Measurements from ENCODE around the gene CCDC170.

- TF ChIP-seq EP300 (IDR thresholded peaks at IDR 0.05; ENCODE audit: borderline replicate concordance in 1 of 2, low read depth in 1 of 2, low read length in 1 of 2) (no peak), REST (IDR thresholded peaks at IDR 0.05; ENCODE audit: low read depth, low read length) (no peak), JUND (IDR thresholded peaks at IDR 0.05) (no peak), MEF2A (IDR thresholded peaks at IDR 0.05; ENCODE audit: borderline replicate concordance, low read depth) (no peak), GABPA (IDR thresholded peaks at IDR 0.05; ENCODE audit: low read depth) (no peak), MAX (IDR thresholded peaks at IDR 0.05; ENCODE audit: low read depth) (no peak), CHD2 (IDR thresholded peaks at IDR 0.05; ENCODE audit: low read length, partially characterized antibody) (no peak), SMC3 (IDR thresholded peaks at IDR 0.05; ENCODE audit: low read depth, low read length) (no peak), POLR2AphosphoS5 (IDR thresholded peaks at IDR 0.05; ENCODE audit: low read depth, low read length) (no peak)
- TF ChIP-seq, protein P1, sequence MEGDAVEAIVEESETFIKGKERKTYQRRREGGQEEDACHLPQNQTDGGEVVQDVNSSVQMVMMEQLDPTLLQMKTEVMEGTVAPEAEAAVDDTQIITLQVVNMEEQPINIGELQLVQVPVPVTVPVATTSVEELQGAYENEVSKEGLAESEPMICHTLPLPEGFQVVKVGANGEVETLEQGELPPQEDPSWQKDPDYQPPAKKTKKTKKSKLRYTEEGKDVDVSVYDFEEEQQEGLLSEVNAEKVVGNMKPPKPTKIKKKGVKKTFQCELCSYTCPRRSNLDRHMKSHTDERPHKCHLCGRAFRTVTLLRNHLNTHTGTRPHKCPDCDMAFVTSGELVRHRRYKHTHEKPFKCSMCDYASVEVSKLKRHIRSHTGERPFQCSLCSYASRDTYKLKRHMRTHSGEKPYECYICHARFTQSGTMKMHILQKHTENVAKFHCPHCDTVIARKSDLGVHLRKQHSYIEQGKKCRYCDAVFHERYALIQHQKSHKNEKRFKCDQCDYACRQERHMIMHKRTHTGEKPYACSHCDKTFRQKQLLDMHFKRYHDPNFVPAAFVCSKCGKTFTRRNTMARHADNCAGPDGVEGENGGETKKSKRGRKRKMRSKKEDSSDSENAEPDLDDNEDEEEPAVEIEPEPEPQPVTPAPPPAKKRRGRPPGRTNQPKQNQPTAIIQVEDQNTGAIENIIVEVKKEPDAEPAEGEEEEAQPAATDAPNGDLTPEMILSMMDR (IDR thresholded peaks at IDR 0.05) = no peak
- TF ChIP-seq, protein P2, sequence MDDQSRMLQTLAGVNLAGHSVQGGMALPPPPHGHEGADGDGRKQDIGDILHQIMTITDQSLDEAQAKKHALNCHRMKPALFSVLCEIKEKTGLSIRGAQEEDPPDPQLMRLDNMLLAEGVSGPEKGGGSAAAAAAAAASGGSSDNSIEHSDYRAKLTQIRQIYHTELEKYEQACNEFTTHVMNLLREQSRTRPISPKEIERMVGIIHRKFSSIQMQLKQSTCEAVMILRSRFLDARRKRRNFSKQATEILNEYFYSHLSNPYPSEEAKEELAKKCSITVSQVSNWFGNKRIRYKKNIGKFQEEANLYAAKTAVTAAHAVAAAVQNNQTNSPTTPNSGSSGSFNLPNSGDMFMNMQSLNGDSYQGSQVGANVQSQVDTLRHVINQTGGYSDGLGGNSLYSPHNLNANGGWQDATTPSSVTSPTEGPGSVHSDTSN (IDR thresholded peaks at IDR 0.05) = no peak
- TF ChIP-seq, protein P3, sequence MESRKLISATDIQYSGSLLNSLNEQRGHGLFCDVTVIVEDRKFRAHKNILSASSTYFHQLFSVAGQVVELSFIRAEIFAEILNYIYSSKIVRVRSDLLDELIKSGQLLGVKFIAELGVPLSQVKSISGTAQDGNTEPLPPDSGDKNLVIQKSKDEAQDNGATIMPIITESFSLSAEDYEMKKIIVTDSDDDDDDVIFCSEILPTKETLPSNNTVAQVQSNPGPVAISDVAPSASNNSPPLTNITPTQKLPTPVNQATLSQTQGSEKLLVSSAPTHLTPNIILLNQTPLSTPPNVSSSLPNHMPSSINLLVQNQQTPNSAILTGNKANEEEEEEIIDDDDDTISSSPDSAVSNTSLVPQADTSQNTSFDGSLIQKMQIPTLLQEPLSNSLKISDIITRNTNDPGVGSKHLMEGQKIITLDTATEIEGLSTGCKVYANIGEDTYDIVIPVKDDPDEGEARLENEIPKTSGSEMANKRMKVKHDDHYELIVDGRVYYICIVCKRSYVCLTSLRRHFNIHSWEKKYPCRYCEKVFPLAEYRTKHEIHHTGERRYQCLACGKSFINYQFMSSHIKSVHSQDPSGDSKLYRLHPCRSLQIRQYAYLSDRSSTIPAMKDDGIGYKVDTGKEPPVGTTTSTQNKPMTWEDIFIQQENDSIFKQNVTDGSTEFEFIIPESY (IDR thresholded peaks at IDR 0.05; ENCODE audit: borderline replicate concordance, low read depth) = no peak
Observed at GRCh38 chr6:151666526-151666925, 172.7 kb downstream of the CCDC170 start.
